Measurements from ENCODE around the gene CPM. TPM values are rescaled to one million over a fixed set of nuclear protein-coding genes. Genes with fewer than 3 reads are reported as not detected.
A peak's percentile ranks its signal among the peaks of the same experiment; 100 is the strongest.

Gene CPM
- total RNA-seq (ENCODE audit: insufficient read depth, low replicate concordance), result 1.7 TPM

GRCh38 chr12:68932961-68933893 is at the start of gene CPM:
CPM (minus strand) TSS chr12:68933171; CDS start chr12:68932837, 334 bp downstream.
- peak; percentile 30 for DNase-seq (ENCODE audit: low spot score)

DNA sequence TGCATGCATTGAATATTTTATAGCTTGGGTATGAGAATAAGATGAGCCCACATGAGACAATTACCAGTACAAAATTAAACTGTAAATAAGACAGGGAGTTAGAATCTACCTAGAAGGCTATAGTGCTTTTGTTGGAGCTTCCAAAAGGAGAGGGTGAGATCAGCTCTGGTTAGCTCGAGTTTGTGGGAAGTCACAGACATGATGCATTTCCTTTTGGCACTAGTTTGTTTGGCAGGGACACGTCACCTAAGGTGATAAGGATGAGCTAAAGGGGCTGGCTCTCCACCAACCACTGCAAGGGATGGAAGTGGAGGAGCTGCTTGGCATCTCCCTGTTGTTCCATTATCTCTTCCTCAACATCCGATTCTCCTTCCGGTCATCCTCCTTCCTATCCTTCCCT is 48.5 kb upstream of the CPM start:
- DNase-seq (ENCODE audit: low spot score), result no peak

- no peak for DNase-seq (ENCODE audit: low spot score)
These were observed 47.7 kb upstream of the CPM start for GRCh38 chr12:68980476-68981212.

- DNase-seq (ENCODE audit: low spot score), result no peak
These were observed 45.7 kb upstream of the CPM start for GRCh38 chr12:68978678-68979077.

DNA sequence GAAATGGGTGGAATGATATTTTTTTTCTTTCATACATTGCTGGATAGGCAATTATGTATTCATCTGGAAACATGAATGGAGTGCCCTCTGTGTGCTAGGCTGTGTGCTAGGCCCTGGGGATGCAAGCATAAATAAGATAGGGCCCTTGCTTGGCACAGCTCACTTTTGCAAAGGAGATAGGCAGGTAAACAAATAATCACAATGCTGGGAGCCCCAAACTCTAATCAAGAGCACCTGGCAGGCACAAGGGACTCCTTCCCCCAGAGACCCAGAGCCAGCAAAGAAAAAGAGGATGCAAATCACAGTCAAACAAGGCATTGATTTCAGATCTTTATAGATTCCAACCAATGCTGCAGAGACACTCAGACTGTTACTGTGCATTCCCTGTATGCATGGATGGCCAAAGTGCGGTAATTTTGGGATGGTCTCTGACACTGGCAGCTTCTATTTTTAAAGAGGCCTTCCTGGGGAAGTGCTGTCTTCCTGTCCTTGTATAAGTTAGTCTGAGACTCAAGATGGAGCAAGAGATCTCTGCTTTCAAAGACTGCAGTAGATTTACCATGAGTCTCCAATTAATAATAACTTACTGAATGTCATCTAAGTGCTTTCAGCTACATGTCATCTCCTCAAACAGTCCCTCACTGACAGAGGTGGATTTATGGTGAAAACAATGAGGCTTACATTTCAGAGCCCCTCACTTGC is 45.1 kb upstream of the CPM start:
- no peak for DNase-seq (ENCODE audit: low spot score)

DNA sequence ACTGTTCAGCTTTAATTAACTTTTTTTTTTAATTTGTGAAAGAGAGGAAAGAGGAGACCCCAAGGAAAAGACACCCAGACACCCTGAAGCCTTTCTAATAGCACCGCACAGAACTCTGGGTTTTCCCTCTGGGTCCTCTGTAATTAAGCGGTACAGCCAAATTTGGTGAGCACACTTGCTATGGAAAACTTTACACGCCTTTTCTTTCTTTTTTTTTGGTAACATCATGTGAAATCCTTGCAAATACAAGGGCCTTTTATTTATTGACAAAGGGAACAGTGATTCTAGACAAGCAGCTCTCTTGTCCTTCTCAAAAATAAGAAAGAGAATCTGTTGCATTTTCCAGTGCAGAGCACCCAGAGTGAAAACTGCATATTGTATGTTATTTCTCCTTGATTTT is 44.4 kb upstream of the CPM start:
- no peak for DNase-seq (ENCODE audit: low spot score)

- DNase-seq (ENCODE audit: low spot score), result no peak
These were observed 43.4 kb upstream of the CPM start for GRCh38 chr12:68976395-68976841.

DNA sequence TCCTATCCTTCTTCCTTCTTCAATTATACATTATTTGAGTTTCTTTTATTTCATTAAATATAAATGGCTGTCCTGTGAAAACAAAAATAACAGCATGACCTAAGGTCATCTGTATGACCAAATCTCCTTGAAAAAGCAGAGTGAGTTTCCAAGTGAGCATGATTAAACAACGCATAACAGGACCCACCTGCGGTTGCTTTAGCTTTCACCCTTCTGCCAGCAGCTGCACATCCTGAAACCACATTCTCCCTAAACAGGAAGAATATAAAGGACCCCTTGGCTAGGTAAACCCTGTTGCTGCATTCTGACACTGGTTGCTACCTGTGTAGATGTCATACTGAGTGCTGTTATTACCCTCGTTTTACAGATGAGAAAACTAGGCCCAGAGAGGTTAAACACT is 42.8 kb upstream of the CPM start:
- DNase-seq (ENCODE audit: low spot score), result no peak

GRCh38 chr12:68972595-68972994 is 39.6 kb upstream of the CPM start:
- DNase-seq (ENCODE audit: low spot score), result no peak

DNA sequence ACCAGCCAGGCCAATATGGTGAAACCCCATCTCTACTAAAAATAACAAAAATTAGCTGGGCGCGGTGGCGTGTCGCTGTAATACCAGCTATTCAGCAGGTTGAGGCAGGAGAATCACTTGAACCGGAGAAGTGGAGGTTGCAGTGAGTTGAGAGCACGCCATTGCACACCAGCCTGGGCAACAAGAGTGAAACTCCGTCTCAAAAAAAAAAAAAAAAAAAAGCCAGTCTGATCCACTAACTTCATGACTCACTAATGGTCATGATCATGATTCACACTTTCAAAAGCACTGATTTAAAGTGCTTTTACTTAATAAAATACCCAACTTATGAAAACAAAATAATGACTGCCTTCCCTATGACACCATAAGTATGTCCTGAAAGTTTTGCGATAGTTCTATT is 38.4 kb upstream of the CPM start:
- DNase-seq (ENCODE audit: low spot score), result no peak

DNA sequence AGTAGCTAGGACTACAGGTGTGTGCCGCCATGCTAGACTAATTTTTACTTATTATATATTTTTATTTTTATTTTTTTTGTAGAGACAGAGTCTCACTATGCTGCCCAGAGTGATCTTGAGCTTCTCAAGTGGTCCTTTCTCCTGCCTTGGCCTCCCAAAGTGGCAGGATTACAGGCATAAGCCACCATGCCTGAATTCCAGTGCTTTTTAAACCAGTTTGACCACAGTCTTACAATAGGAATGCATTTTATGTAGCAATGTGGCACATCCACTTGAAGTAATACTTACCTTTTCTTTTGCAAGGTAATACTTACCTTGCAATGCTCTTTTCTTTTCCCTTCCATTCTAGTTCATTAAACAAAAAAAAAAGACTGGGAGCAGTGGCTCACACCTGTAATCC is 38.0 kb upstream of the CPM start:
- DNase-seq (ENCODE audit: low spot score), result no peak

DNA sequence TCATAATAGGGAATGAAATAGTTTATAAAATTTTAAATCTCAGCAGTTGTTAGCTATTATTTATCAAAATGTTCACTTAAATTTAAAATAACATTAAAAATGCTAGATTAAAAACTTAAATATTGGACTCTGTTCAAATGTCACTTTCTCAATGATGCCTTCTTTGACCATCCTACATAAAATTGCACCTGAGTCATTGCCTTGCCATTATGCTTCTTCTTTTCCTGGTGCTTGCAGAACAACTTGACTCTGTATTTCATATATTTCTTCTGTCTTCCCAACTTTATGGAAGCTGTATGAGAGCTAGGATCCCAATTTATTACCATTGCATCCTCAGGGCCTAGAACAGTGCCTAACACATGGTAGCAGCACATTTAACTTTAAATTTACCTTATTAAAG is 37.3 kb upstream of the CPM start:
- no peak for DNase-seq (ENCODE audit: low spot score)

- DNase-seq (ENCODE audit: low spot score), result peak; percentile 64
These were observed 34.1 kb upstream of the CPM start for GRCh38 chr12:68967046-68967445.

- DNase-seq (ENCODE audit: low spot score), result no peak
These were observed 31.1 kb upstream of the CPM start for GRCh38 chr12:68963856-68964745.

DNA sequence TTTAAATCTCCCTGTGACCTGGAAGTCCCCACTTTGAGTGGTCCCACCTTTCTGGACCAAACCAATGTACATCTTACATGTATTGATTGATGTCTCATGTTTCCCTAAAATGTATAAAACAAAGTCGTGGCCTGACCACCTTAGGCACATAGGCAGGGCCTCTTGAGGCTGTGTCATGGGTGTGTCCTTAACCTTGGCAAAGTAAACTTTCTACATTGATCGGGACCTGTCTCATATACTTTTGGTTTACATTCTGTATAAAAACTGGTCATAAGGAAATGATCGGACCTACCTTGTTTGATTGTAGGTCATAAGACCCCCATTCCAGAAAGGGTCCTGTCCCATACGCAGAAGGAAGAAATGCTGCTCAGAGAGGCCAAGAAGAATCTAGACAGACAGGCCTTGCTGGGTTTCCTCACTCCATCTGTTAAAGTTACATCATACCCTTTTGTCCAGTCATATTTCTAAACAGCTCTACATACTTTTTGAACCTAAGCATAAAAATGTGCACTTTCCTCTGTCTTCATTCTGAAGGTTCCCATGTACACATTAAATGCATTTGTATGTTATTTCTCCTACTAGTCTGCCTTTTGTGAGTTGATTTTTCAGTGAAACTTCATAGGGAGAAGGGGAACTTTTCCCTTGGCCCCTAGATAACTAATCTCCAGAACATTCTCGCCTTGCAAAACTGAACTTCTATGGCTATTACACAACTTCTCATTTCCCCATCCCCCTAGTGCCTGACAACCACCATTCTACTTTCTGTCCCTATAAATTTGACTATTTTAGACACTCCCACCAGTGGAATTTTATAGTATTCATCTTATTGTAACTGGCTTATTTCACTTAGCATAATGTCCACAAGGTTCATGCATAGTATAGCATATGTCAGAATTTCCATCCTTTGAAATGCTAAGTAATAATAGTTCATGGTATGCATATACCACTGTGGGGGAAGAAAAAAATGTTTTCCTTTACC is 30.2 kb upstream of the CPM start:
- DNase-seq (ENCODE audit: low spot score), result peak; percentile 54

DNA sequence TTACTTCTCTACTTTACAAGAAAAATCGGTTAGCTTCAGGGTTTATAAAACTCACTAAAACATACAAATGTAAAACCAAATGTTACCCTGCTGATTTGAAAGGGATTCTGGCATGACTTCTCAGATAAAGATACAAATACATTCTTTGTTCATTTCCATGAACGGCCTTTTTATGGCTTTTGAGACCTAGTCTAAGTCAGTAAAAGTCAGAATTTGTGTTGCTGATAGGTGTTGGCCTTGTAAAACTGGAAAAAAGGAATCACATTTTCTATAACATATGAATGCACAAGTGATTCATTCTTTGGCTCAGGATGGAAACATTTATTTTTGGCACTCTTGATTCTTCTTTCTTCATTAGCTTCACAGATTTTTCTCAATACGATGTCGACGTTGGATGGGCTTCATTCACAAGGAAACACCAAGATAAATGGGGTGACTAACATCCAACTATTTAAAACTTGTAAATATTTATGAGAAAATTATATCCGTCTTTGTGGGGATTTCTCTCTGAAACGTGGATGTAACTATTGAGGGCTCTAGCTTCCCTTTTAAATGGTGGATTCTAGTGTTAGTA is 27.0 kb upstream of the CPM start:
- DNase-seq (ENCODE audit: low spot score), result peak; percentile 40

DNA sequence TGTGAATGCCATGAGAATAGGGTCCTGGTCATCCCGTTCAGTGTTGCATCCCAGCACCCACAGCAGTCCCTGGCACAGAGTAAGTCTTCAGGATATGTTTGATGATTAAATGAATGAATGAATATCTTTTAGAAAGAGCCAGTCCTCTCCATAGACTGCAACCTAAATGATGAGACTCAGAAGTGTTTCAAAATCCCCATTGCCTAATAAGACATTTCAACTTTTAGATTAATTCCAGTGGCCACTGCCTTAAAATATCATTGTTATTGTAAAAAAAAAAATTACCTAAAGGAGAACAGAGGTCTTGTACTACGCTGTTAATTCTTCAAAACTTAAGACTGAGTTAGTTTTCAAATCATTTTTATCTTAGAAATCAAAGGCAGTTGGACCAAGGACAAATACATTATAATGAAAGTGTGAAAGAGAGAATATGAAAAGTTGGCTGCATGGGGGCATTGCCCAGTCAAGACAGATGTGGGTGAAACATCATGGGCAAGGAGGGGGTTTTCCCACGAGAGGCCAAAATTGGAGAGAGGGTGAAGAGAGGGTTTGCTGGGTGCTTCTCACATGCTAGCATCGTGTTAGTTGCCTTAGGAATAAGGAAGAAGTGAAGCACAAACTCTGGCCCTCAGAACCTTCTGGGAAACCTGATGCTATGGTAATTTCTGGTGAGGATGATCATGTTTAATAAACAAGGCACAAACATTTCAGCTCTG is 26.3 kb upstream of the CPM start:
- DNase-seq (ENCODE audit: low spot score), result no peak

- no peak for DNase-seq (ENCODE audit: low spot score)
These were observed 25.4 kb upstream of the CPM start for GRCh38 chr12:68958322-68958721.

- peak; percentile 40 for DNase-seq (ENCODE audit: low spot score)
These were observed 24.3 kb upstream of the CPM start for GRCh38 chr12:68957273-68957672.
